Fibroblast of skin of left biceps (primary cell): ENCODE results near the gene SLC8A2.

Experiments
- DNase-seq, 2 experiments: peaks; one replicate each; pipeline ENCODE4 v3.0.0-alpha.2; 2013; ENCODE audit warnings: low read depth in 2 of 2

The SLC8A2 gene

GRCh38 chr19:47459477-47459876 lies 12.2 kb downstream of the SLC8A2 start:
- DNase-seq, result no peak

GRCh38 chr19:47458672-47459071 lies 13.0 kb downstream of the SLC8A2 start:
- no peak for DNase-seq

- no peak for DNase-seq
Observed at GRCh38 chr19:47456721-47457474, 14.8 kb downstream of the SLC8A2 start.

GRCh38 chr19:47450478-47450877 lies 21.2 kb downstream of the SLC8A2 start:
- no peak for DNase-seq

GRCh38 chr19:47448360-47448727 lies 23.3 kb downstream of the SLC8A2 start:
- no peak for DNase-seq

GRCh38 chr19:47447470-47448359 lies 24.0 kb downstream of the SLC8A2 start:
- no peak for DNase-seq

- DNase-seq, result no peak
Observed at GRCh38 chr19:47446534-47447469, 24.9 kb downstream of the SLC8A2 start.

- no peak for DNase-seq
Observed at GRCh38 chr19:47445937-47446402, 25.7 kb downstream of the SLC8A2 start.

- no peak for DNase-seq
Observed at GRCh38 chr19:47445527-47445926, 26.2 kb downstream of the SLC8A2 start.

- DNase-seq, result no peak
Observed at GRCh38 chr19:47444388-47444821, 27.3 kb downstream of the SLC8A2 start.

GRCh38 chr19:47443331-47443730 lies 28.4 kb downstream of the SLC8A2 start:
- no peak for DNase-seq

GRCh38 chr19:47438793-47439220 lies 32.9 kb downstream of the SLC8A2 start:
- DNase-seq, result no peak

GRCh38 chr19:47437500-47437899 lies 34.2 kb downstream of the SLC8A2 start:
- no peak for DNase-seq

- no peak for DNase-seq
Observed at GRCh38 chr19:47436712-47437401, 34.8 kb downstream of the SLC8A2 start.

- DNase-seq, result no peak
Observed at GRCh38 chr19:47435883-47436417, 35.7 kb downstream of the SLC8A2 start.

- DNase-seq, result no peak
Observed at GRCh38 chr19:47435196-47435595, 36.5 kb downstream of the SLC8A2 start.

GRCh38 chr19:47434088-47434487 lies 37.6 kb downstream of the SLC8A2 start:
- DNase-seq, result no peak

GRCh38 chr19:47433121-47433520 lies 38.6 kb downstream of the SLC8A2 start:
- DNase-seq, result no peak

- DNase-seq, result no peak
Observed at GRCh38 chr19:47432499-47432898, 39.2 kb downstream of the SLC8A2 start.

GRCh38 chr19:47432091-47432490 lies 39.6 kb downstream of the SLC8A2 start:
- no peak for DNase-seq
